WTC11 (cell line): ENCODE measurements around the gene TOX2. TPM values are rescaled to one million over a fixed set of nuclear protein-coding genes. Genes with fewer than 3 reads are reported as not detected.

Source experiments
- ATAC-seq: fragments of 200-7000 bp; cut with Tn5 transposase; 2 replicates; pipeline ENCODE4 v1.10.0; 2021; ENCODE audit warnings: mild to moderate bottlenecking, moderate library complexity
- CTCF ChIA-PET: fragments of 300-600 bp; sonication (Branson Sonifier 250); formaldehyde crosslinking; loops from one replicate; lab custom pipeline; 2021; ENCODE audit warnings: antibody characterized with exemption; lab: Charles Lee
- POLR2A ChIA-PET: fragments of 350-600 bp; sonication (Branson Sonifier 250); formaldehyde crosslinking; loops from one replicate; lab custom pipeline; 2021; ENCODE audit warnings: antibody characterized with exemption; lab: Charles Lee
- DNase-seq: peaks from one replicate; pipeline ENCODE4 v3.0.0; 2021; ENCODE audit warnings: low spot score
- H3K27ac Mint-ChIP-seq: 2 replicates; pipeline ENCODE4 v1.8.0; 2021; ENCODE audit warnings: mixed read lengths
- H3K27me3 Mint-ChIP-seq: 2 replicates; pipeline ENCODE4 v1.8.0; 2021; ENCODE audit warnings: low read depth, mild to moderate bottlenecking, moderate library complexity, mixed read lengths
- H3K36me3 Mint-ChIP-seq: 2 replicates; pipeline ENCODE4 v1.8.0; 2021; ENCODE audit warnings: mixed read lengths
- H3K4me1 Mint-ChIP-seq: 2 replicates; pipeline ENCODE4 v1.8.0; 2022; ENCODE audit warnings: mixed read lengths
- H3K4me3 Mint-ChIP-seq: 2 replicates; pipeline ENCODE4 v1.8.0; 2021; ENCODE audit warnings: mild to moderate bottlenecking, moderate library complexity, mixed read lengths
- H3K9me3 Mint-ChIP-seq: 2 replicates; pipeline ENCODE4 v1.8.0; 2021; ENCODE audit warnings: mixed read lengths
- ATF3 ChIP-seq: sonication (generic); formaldehyde crosslinking; conservative IDR thresholded peaks from 2 replicates; pipeline ENCODE4 v1.8.1; 2022; ENCODE audit warnings: mild to moderate bottlenecking, missing genetic modification reagents
- ATF6 ChIP-seq: sonication (generic); formaldehyde crosslinking; IDR thresholded peaks from 2 replicates; pipeline ENCODE4 v1.8.1; 2023; ENCODE audit warnings: mild to moderate bottlenecking, missing genetic modification reagents
- CDX4 ChIP-seq: fragments of 250-450 bp; sonication (Bioruptor Pico); IDR thresholded peaks from 2 replicates; pipeline ENCODE4 v1.9.0; 2021; ENCODE audit warnings: moderate library complexity, mild to moderate bottlenecking, inconsistent platforms, borderline replicate concordance
- CREM ChIP-seq: sonication (generic); formaldehyde crosslinking; IDR thresholded peaks from 2 replicates; pipeline ENCODE4 v1.8.1; 2022; ENCODE audit warnings: mild to moderate bottlenecking, missing genetic modification reagents, moderate library complexity
- FOXJ3 ChIP-seq: sonication (generic); formaldehyde crosslinking; IDR thresholded peaks from 2 replicates; pipeline ENCODE4 v1.9.0; 2021; ENCODE audit warnings: missing genetic modification reagents, mild to moderate bottlenecking, borderline replicate concordance
- FOXK1 ChIP-seq: sonication (generic); formaldehyde crosslinking; IDR thresholded peaks from 2 replicates; pipeline ENCODE4 v1.8.0; 2022; ENCODE audit warnings: mild to moderate bottlenecking, moderate library complexity, missing genetic modification reagents
- HMGA2 ChIP-seq: fragments of 250-450 bp; sonication (Bioruptor Pico); IDR thresholded peaks from 2 replicates; pipeline ENCODE4 v1.4.0; 2021; ENCODE audit warnings: mild to moderate bottlenecking, moderate library complexity
- NR2C2 ChIP-seq: sonication (generic); formaldehyde crosslinking; IDR thresholded peaks from 2 replicates; pipeline ENCODE4 v1.8.0; 2022; ENCODE audit warnings: mild to moderate bottlenecking, missing genetic modification reagents
- RELA ChIP-seq: sonication (generic); formaldehyde crosslinking; IDR thresholded peaks from 2 replicates; pipeline ENCODE4 v1.8.1; 2022; ENCODE audit warnings: missing genetic modification reagents, mild to moderate bottlenecking, borderline replicate concordance
- SMAD3 ChIP-seq: sonication (generic); formaldehyde crosslinking; IDR thresholded peaks from 2 replicates; pipeline ENCODE4 v1.8.0; 2022; ENCODE audit warnings: missing genetic modification reagents, mild to moderate bottlenecking, borderline replicate concordance
- SMAD4 ChIP-seq: sonication (generic); formaldehyde crosslinking; IDR thresholded peaks from 2 replicates; pipeline ENCODE4 v1.8.0; 2022; ENCODE audit warnings: mild to moderate bottlenecking, missing genetic modification reagents
- ZMAT4 ChIP-seq: fragments of 250-450 bp; sonication (Bioruptor Pico); IDR thresholded peaks from 2 replicates; pipeline ENCODE4 v1.9.0; 2021; ENCODE audit warnings: mild to moderate bottlenecking
- ZNF532 ChIP-seq: fragments of 250-450 bp; sonication (Bioruptor Pico); IDR thresholded peaks from 2 replicates; pipeline ENCODE4 v1.9.0; 2021; ENCODE audit warnings: mild to moderate bottlenecking, borderline replicate concordance
- total RNA-seq: library from RNA; stranded (reverse); gene quantifications from 3 replicates; pipeline ENCODE4 v1.2.3, GENCODE V29; 2021
- TF ChIP-seq, protein P1 (sequence below): sonication (generic); formaldehyde crosslinking; IDR thresholded peaks from 2 replicates; pipeline ENCODE4 v1.8.0; 2023; ENCODE audit warnings: mild to moderate bottlenecking, missing genetic modification reagents

TOX2 gene
- total RNA-seq, 1 experiment from 2014 or later: 3.4 TPM

GRCh38 chr20:44025756-44026155 lies 111.1 kb downstream of the TOX2 start:
- ATAC-seq (no peak), DNase-seq (no peak)
- no peak overlapping the region for H3K4me3 Mint-ChIP-seq
- CTCF ChIA-PET: interaction anchor here (0.9 to 1.0 kb wide), 2 partner anchors 15 to 42 kb away, joined by 4 read pairs; no protein-coding TSS in a partner anchor
- H3K27ac Mint-ChIP-seq: no peak overlapping the region
- no peaks in the 10 kb centered on the region for H3K36me3 Mint-ChIP-seq
- POLR2A ChIA-PET: no interaction called here
- H3K4me1 Mint-ChIP-seq: peaks cover 12% of the 10 kb centered on the region
- H3K27me3 Mint-ChIP-seq: no peaks in the 10 kb centered on the region
- TF ChIP-seq ZNF532 (CRISPR knock-in tag): no peak
- no peak for TF ChIP-seq ATF6 (CRISPR knock-in tag)
- TF ChIP-seq ATF3 (CRISPR knock-in tag): no peak
- no peak for TF ChIP-seq SMAD3 (CRISPR knock-in tag)
- TF ChIP-seq, protein P1, sequence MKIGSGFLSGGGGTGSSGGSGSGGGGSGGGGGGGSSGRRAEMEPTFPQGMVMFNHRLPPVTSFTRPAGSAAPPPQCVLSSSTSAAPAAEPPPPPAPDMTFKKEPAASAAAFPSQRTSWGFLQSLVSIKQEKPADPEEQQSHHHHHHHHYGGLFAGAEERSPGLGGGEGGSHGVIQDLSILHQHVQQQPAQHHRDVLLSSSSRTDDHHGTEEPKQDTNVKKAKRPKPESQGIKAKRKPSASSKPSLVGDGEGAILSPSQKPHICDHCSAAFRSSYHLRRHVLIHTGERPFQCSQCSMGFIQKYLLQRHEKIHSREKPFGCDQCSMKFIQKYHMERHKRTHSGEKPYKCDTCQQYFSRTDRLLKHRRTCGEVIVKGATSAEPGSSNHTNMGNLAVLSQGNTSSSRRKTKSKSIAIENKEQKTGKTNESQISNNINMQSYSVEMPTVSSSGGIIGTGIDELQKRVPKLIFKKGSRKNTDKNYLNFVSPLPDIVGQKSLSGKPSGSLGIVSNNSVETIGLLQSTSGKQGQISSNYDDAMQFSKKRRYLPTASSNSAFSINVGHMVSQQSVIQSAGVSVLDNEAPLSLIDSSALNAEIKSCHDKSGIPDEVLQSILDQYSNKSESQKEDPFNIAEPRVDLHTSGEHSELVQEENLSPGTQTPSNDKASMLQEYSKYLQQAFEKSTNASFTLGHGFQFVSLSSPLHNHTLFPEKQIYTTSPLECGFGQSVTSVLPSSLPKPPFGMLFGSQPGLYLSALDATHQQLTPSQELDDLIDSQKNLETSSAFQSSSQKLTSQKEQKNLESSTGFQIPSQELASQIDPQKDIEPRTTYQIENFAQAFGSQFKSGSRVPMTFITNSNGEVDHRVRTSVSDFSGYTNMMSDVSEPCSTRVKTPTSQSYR (CRISPR knock-in tag): no peak
- no peak for TF ChIP-seq NR2C2
- TF ChIP-seq HMGA2 (CRISPR knock-in tag): no peak
- no peak for TF ChIP-seq CREM (CRISPR knock-in tag)
- peaks cover 3% of the 10 kb centered on the region; the same call in 1 of the 2 replicates for H3K9me3 Mint-ChIP-seq

DNA sequence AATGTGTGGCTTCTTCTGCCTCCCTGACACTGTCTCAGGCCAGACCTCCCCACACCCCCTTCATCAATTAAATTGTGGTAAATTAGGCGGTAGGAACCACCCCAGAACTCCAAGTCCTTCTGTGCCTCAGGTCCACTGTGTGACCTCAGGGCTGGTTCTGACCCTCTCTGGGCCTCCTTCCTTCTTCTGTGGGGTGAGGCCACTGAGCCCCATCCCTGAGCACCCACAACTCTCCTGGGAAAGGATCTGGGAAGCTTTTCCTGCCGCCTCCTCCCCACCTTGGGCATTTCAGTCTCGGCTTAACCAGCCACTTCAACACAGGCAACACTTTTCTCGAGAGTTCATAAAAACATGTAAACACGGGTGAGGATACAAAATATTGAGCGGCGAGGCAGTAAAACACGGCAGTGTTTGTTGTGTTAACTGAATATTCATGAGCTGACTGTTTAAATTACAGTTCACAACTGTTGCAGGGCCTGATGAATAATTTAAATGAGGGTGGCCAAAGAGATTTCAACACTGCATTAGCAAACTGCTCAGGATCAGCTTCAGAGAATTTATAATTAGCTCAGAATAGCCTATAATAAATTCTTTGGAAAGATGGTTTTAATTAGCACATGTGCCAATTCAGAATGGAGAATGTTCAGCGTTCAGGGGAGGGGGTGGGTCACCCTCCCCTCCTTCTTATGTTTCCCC lies 112.1 kb downstream of the TOX2 start:
- Mint-ChIP-seq H3K4me3 (no peak overlapping the region), H3K27me3 (no peaks in the 10 kb centered on the region), H3K9me3 (peaks cover 4% of the 10 kb centered on the region; the same call in 1 of the 2 replicates), H3K4me1 (peaks cover 10% of the 10 kb centered on the region), H3K36me3 (no peaks in the 10 kb centered on the region), H3K27ac (no peak overlapping the region)
- POLR2A ChIA-PET: no interaction called here
- CTCF ChIA-PET: interaction anchor here (0.6 to 1.1 kb wide), 2 partner anchors 13 to 23 kb away, joined by 3 to 4 read pairs; no protein-coding TSS in a partner anchor
- ATAC-seq (no peak), DNase-seq (no peak)
- no peak for TF ChIP-seq ZNF532 (CRISPR knock-in tag)
- no peak for TF ChIP-seq SMAD4
- TF ChIP-seq RELA: no peak
- TF ChIP-seq FOXK1: no peak
- TF ChIP-seq FOXJ3 (CRISPR knock-in tag): no peak
- no peak for TF ChIP-seq ZMAT4
- no peak for TF ChIP-seq CDX4 (CRISPR knock-in tag)
